ENCODE data around the gene FOSL2.

DNA sequence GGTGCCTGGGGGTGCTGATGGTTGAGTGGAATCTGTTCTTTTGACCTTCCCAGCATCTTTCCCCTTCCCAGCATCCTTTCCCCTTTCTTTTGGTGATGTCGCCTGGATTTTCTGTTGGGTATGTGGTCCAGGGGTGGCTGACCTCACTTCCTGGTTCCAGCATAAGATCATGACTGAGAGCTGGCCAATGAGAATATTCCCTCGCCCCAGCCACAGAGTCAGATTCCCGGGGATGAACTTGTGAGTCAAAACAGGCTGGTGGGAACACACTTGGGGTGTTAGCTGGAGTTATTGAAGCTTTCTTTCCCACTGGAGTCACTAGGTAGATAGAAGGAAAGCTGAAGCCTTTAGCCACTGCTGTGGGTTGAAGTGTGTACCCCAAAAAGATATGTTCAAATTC lies 28.0 kb upstream of the FOSL2 start:
- TF ChIP-seq, protein P1, sequence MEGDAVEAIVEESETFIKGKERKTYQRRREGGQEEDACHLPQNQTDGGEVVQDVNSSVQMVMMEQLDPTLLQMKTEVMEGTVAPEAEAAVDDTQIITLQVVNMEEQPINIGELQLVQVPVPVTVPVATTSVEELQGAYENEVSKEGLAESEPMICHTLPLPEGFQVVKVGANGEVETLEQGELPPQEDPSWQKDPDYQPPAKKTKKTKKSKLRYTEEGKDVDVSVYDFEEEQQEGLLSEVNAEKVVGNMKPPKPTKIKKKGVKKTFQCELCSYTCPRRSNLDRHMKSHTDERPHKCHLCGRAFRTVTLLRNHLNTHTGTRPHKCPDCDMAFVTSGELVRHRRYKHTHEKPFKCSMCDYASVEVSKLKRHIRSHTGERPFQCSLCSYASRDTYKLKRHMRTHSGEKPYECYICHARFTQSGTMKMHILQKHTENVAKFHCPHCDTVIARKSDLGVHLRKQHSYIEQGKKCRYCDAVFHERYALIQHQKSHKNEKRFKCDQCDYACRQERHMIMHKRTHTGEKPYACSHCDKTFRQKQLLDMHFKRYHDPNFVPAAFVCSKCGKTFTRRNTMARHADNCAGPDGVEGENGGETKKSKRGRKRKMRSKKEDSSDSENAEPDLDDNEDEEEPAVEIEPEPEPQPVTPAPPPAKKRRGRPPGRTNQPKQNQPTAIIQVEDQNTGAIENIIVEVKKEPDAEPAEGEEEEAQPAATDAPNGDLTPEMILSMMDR (IDR thresholded peaks at IDR 0.05; ENCODE audit: borderline replicate concordance, extremely low read depth, low read length, poor library complexity, severe bottlenecking), result no peak
- no peak for TF ChIP-seq EZH2 (IDR thresholded peaks at IDR 0.05; ENCODE audit: borderline replicate concordance, low read depth, low read length, severe bottlenecking)
